H1 (cell line): Measurements from ENCODE around the gene AAGAB. TPM values are rescaled to one million over a fixed set of nuclear protein-coding genes. Genes with fewer than 3 reads are reported as not detected.

Experiments
- CTCF ChIA-PET: fragments of 300-600 bp; sonication (Branson Sonifier 250); formaldehyde crosslinking; loops from one replicate; lab custom pipeline; 2021; ENCODE audit not compliant: partially characterized antibody; lab: Charles Lee
- POLR2A ChIA-PET: fragments of 300-600 bp; sonication (Branson Sonifier 250); formaldehyde crosslinking; loops from one replicate; lab custom pipeline; 2021; ENCODE audit warnings: inconsistent platforms; ENCODE audit not compliant: partially characterized antibody; lab: Charles Lee
- DNase-seq, 2 experiments: peaks; one replicate each; pipeline versions ENCODE4 v3.0.0 to v3.0.0-alpha.2; 2010 to 2022; ENCODE audit warnings: low spot score in 2 of 2, low read depth in 1 of 2, mixed read lengths in 1 of 2
- FAIRE-seq: peaks from 2 replicates; lab custom pipeline; 2011; peaks lifted over from hg19 to GRCh38; lab: Jason Lieb, UNC
- H2AFZ ChIP-seq: 2 replicates; pipeline ENCODE4 v1.8.1; 2012; ENCODE audit warnings: low read length, inconsistent platforms
- H2AK5ac ChIP-seq: 2 replicates; pipeline ENCODE4 v1.6.1; 2013; ENCODE audit warnings: low read depth, low read length
- H2BK120ac ChIP-seq: replicated peaks from 2 replicates; pipeline ENCODE3; 2013; ENCODE audit warnings: low read depth, low read length, inconsistent platforms
- H2BK12ac ChIP-seq: 2 replicates; pipeline ENCODE4 v1.6.1; 2013; ENCODE audit warnings: low read depth, low read length
- H2BK15ac ChIP-seq: 2 replicates; pipeline ENCODE4 v1.6.1; 2013; ENCODE audit warnings: low read length
- H2BK20ac ChIP-seq: 2 replicates; pipeline ENCODE4 v1.6.1; 2013; ENCODE audit warnings: low read length
- H2BK5ac ChIP-seq: 2 replicates; pipeline ENCODE4 v1.6.1; 2013; ENCODE audit warnings: low read depth, low read length
- H3K14ac ChIP-seq: 2 replicates; pipeline ENCODE4 v1.6.1; 2013; ENCODE audit warnings: inconsistent platforms; ENCODE audit not compliant: insufficient read length
- H3K18ac ChIP-seq: 2 replicates; pipeline ENCODE4 v1.6.1; 2013; ENCODE audit warnings: low read length; ENCODE audit errors: extremely low read depth
- H3K23ac ChIP-seq: 2 replicates; pipeline ENCODE4 v1.6.1; 2013; ENCODE audit warnings: inconsistent platforms; ENCODE audit not compliant: insufficient read length
- H3K23me2 ChIP-seq: 2 replicates; pipeline ENCODE4 v1.6.1; 2013; ENCODE audit warnings: low read depth, low read length
- H3K27ac ChIP-seq: 2 replicates; pipeline ENCODE4 v1.6.1; 2011; ENCODE audit warnings: low read depth, low read length, inconsistent platforms
- H3K27me3 ChIP-seq, 4 experiments: replicated peaks in 1 of 4; 1 replicate in 1 of 4; 2 replicates in 3 of 4; pipeline versions ENCODE4 v1.6.1 to v1.8.1; 2011 to 2013; ENCODE audit warnings: low read length in 3 of 4, mild to moderate bottlenecking in 3 of 4, inconsistent platforms in 2 of 4, mixed read lengths in 2 of 4, moderate library complexity in 1 of 4; ENCODE audit not compliant: control insufficient read depth in 3 of 4, insufficient read depth in 3 of 4; ENCODE audit errors: extremely low read depth in 1 of 4
- H3K36me3 ChIP-seq, 4 experiments: 2 replicates each; pipeline versions ENCODE4 v1.6.1 to v1.8.1; 2011 to 2013; ENCODE audit warnings: mild to moderate bottlenecking in 4 of 4, low read length in 3 of 4, moderate library complexity in 2 of 4, control low read depth in 1 of 4, inconsistent platforms in 1 of 4; ENCODE audit not compliant: insufficient read depth in 4 of 4, control insufficient read depth in 2 of 4
- H3K4ac ChIP-seq: replicated peaks from 2 replicates; pipeline ENCODE3; 2013; ENCODE audit warnings: low read length, low read depth, mixed read lengths, inconsistent platforms; ENCODE audit not compliant: insufficient read length
- H3K4me1 ChIP-seq, 4 experiments: replicated peaks in 1 of 4; 1 replicate in 1 of 4; 2 replicates in 3 of 4; pipeline versions ENCODE4 v1.6.1 to v1.8.1; 2011 to 2013; ENCODE audit warnings: low read length in 3 of 4, inconsistent platforms in 2 of 4, mixed read lengths in 1 of 4; ENCODE audit not compliant: insufficient read depth in 4 of 4, control insufficient read depth in 3 of 4
- H3K4me2 ChIP-seq, 2 experiments: 2 replicates each; pipeline versions ENCODE4 v1.6.1 to v1.8.1; 2011 to 2013; ENCODE audit warnings: low read depth in 2 of 2, low read length in 2 of 2, control low read depth in 1 of 2, inconsistent platforms in 1 of 2, mild to moderate bottlenecking in 1 of 2; ENCODE audit not compliant: insufficient read depth in 1 of 2
- H3K4me3 ChIP-seq, 4 experiments: fragments of 200-600, 300-600 bp in 1 of 4; sonication (generic), shearing (Covaris generic), sonication (Bioruptor Twin) in 1 of 4; 2 replicates each; pipeline versions ENCODE4 v1.5.1 to v1.8.1; 2011 to 2016; ENCODE audit warnings: low read length in 4 of 4, low read depth in 3 of 4, control low read depth in 2 of 4, inconsistent platforms in 2 of 4, mild to moderate bottlenecking in 2 of 4, mixed read lengths in 1 of 4, moderate library complexity in 1 of 4; ENCODE audit not compliant: insufficient read depth in 2 of 4; ENCODE audit errors: extremely low read depth in 1 of 4
- H3K56ac ChIP-seq: replicated peaks from 2 replicates; pipeline ENCODE3; 2013; ENCODE audit warnings: low read depth, mild to moderate bottlenecking, mixed read lengths, low read length, inconsistent platforms; ENCODE audit not compliant: insufficient read length
- H3K79me1 ChIP-seq: 2 replicates; pipeline ENCODE4 v1.6.1; 2013; ENCODE audit warnings: low read depth, low read length, control low read depth
- H3K79me2 ChIP-seq, 2 experiments: 2 replicates each; pipeline versions ENCODE4 v1.6.1 to v1.8.1; 2012 to 2013; ENCODE audit warnings: low read length in 2 of 2, mild to moderate bottlenecking in 2 of 2, inconsistent platforms in 1 of 2; ENCODE audit not compliant: insufficient read depth in 2 of 2, control insufficient read depth in 1 of 2
- H3K9ac ChIP-seq, 4 experiments: replicated peaks in 1 of 4; 1 replicate in 1 of 4; 2 replicates in 3 of 4; pipeline versions ENCODE4 v1.6.1 to v1.8.1; 2011 to 2013; ENCODE audit warnings: low read depth in 3 of 4, low read length in 3 of 4, control low read depth in 2 of 4, mild to moderate bottlenecking in 2 of 4, moderate library complexity in 2 of 4, inconsistent platforms in 1 of 4; ENCODE audit errors: extremely low read depth in 1 of 4
- H3K9me3 ChIP-seq, 2 experiments: 2 replicates each; pipeline versions ENCODE4 v1.6.1 to v1.8.1; 2012 to 2013; ENCODE audit warnings: mild to moderate bottlenecking in 2 of 2, moderate library complexity in 2 of 2, control low read depth in 1 of 2, inconsistent platforms in 1 of 2, low read depth in 1 of 2, low read length in 1 of 2, mixed read lengths in 1 of 2; ENCODE audit not compliant: insufficient read depth in 2 of 2
- H4K20me1 ChIP-seq, 2 experiments: replicated peaks in 1 of 2; 2 replicates each; pipeline versions ENCODE3 to v1.8.1; 2011 to 2013; ENCODE audit warnings: inconsistent platforms in 2 of 2, low read length in 2 of 2, mild to moderate bottlenecking in 1 of 2; ENCODE audit not compliant: insufficient read depth in 2 of 2, control insufficient read depth in 1 of 2
- H4K5ac ChIP-seq: 2 replicates; pipeline ENCODE4 v1.6.1; 2013; ENCODE audit warnings: low read length, low read depth, mixed read lengths, inconsistent platforms; ENCODE audit not compliant: insufficient read length
- H4K8ac ChIP-seq: 2 replicates; pipeline ENCODE4 v1.8.0; 2013; ENCODE audit warnings: mild to moderate bottlenecking, moderate library complexity, low read length, inconsistent platforms; ENCODE audit not compliant: insufficient read depth; ENCODE audit errors: extremely low read depth
- H4K91ac ChIP-seq: replicated peaks from 2 replicates; pipeline ENCODE3; 2013; ENCODE audit warnings: low read length, mixed read lengths, inconsistent platforms; ENCODE audit not compliant: insufficient read length
- BCL11A ChIP-seq, 2 experiments: IDR thresholded peaks; one replicate each; pipeline ENCODE4 v1.6.1; 2011; ENCODE audit warnings: low read depth in 2 of 2, low read length in 2 of 2, mild to moderate bottlenecking in 2 of 2
- CEBPB ChIP-seq: IDR thresholded peaks from 2 replicates; pipeline ENCODE4 v1.6.1; 2012; ENCODE audit warnings: low read depth, low read length
- HDAC2 ChIP-seq, 2 experiments: fragments of 300-600 bp in 1 of 2; sonication (generic) in 1 of 2; IDR thresholded peaks; 2 replicates each; pipeline ENCODE4 v1.6.1; 2011 to 2012; ENCODE audit warnings: low read depth in 2 of 2, low read length in 2 of 2, mild to moderate bottlenecking in 2 of 2, moderate library complexity in 2 of 2, borderline replicate concordance in 1 of 2, inconsistent platforms in 1 of 2
- KDM5A ChIP-seq: fragments of 200-600 bp; IDR thresholded peaks from 2 replicates; pipeline ENCODE4 v1.7.1; 2012; ENCODE audit warnings: mild to moderate bottlenecking, low read length, inconsistent platforms, mixed read lengths
- MAFK ChIP-seq: IDR thresholded peaks from 2 replicates; pipeline ENCODE4 v1.6.1; 2012; ENCODE audit warnings: low read depth, mild to moderate bottlenecking, improper control_type of control experiment, low read length
- RFX5 ChIP-seq: IDR thresholded peaks from 2 replicates; pipeline ENCODE4 v1.6.1; 2011; ENCODE audit warnings: low read depth, low read length, improper control_type of control experiment, borderline replicate concordance
- SP1 ChIP-seq: IDR thresholded peaks from 2 replicates; pipeline ENCODE4 v1.6.1; 2011; ENCODE audit warnings: low read depth, low read length
- TEAD4 ChIP-seq: IDR thresholded peaks from 2 replicates; pipeline ENCODE4 v1.6.1; 2012; ENCODE audit warnings: low read depth, low read length, inconsistent platforms, mixed read lengths
- WGBS, 2 experiments: shearing (Covaris generic) in 1 of 2; methylation state at CpG; one replicate each; pipeline versions ENCODE4 v1.1.6 to v1.1.7; 2013 to 2015; ENCODE audit warnings: low lambda C conversion rate in 2 of 2, mixed read lengths in 2 of 2, inconsistent platforms in 1 of 2, low coverage in 1 of 2, missing lambda C conversion rate in 1 of 2; ENCODE audit not compliant: insufficient replicate concordance in 2 of 2, insufficient coverage in 1 of 2, insufficient read length in 1 of 2; ENCODE audit errors: extremely low coverage in 1 of 2, missing lambda C conversion rate in 1 of 2; 5-methylcytosine and 5-hydroxymethylcytosine counted together
- polyA plus RNA-seq, 7 experiments: library from polyadenylated mRNA; depleted of rRNA in 3 of 7; stranded (reverse) in 5 of 7; unstranded in 2 of 7; fragments of >200 nt in 5 of 7; fragments of 200-250 nt in 2 of 7; gene quantifications; 1 replicate in 5 of 7; 2 replicates in 1 of 7; 4 replicates in 1 of 7; pipeline versions ENCODE4 v1.2.1 to v1.2.3, GENCODE V29; 2011 to 2013; ENCODE audit warnings: missing spikeins in 2 of 7, mixed read lengths in 2 of 7
- total RNA-seq: library from RNA; stranded (reverse); fragmentation: NEBNext Ultra II Directional; extraction: Animal tissue kit (Norgen Biotek cat#: 25700); gene quantifications from 2 replicates; pipeline ENCODE4 v1.2.1, GENCODE V29; 2021
- TF ChIP-seq, protein P1 (sequence below): IDR thresholded peaks from 2 replicates; pipeline ENCODE4 v1.6.1; 2012; ENCODE audit warnings: low read length, inconsistent platforms
- TF ChIP-seq, protein P2 (sequence below): IDR thresholded peaks from 2 replicates; pipeline ENCODE4 v1.6.1; 2011; ENCODE audit warnings: low read depth, mild to moderate bottlenecking, low read length; ENCODE audit not compliant: insufficient read depth

The AAGAB gene
- total and polyA plus RNA-seq, 2 of the 8 experiments (the other 6 are each of a cell fraction or from before 2014, with no cell fraction given): 20.1 to 45.9 TPM

DNA sequence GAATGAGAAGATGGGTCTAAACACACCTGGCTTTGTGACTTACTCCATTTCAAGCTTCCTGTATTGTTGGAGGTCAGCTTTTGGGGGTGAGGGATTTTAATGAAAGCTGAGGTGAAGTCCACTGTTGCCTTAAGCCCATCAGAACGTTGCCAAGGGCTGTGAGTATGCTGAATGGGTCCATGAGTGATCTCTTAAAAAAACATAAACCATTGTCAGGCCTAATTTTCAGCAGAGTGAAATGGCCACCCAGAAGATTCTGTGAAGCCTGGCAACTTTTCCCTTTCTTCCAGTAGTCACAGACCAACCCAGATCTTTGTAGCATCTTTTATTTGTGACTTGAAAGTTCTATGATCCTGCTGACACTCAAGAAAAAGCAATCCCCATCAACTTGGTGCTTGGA lies 102.0 kb downstream of the AAGAB start:
- no peak overlapping the region for H4K8ac ChIP-seq
- H3K4me1 ChIP-seq: peaks cover 11 to 34% (median 22%) of the 10 kb centered on the region in 4 experiments
- H3K79me2 ChIP-seq: peaks cover 0 to 3% of the 10 kb centered on the region in 2 experiments; a peak in 2 of 4 replicates
- H3K27ac ChIP-seq: no peak overlapping the region
- peak overlapping the region; percentile 23; the same call in 1 of the 2 replicates for H2BK20ac ChIP-seq
- no peak overlapping the region for H2BK120ac ChIP-seq
- no peak overlapping the region for H2BK12ac ChIP-seq
- no peak overlapping the region for H2BK5ac ChIP-seq
- H2AK5ac ChIP-seq: peak overlapping the region; percentile 61; the same call in 1 of the 2 replicates
- H4K20me1 ChIP-seq: no peaks in the 10 kb centered on the region
- no peak overlapping the region for H3K14ac ChIP-seq
- H3K4ac ChIP-seq: no peak overlapping the region
- no peak overlapping the region for H2AFZ ChIP-seq
- no peak overlapping the region for H3K56ac ChIP-seq
- H3K9ac ChIP-seq: no peak overlapping the region
- ChIA-PET CTCF (interaction anchor here (1.4 kb wide), 1 partner anchor 9 kb away, joined by 3 read pairs; no protein-coding TSS in a partner anchor), POLR2A (interaction anchor here (0.7 to 1.1 kb wide), 3 partner anchors 9 to 122 kb away, joined by 3 to 4 read pairs (median 3); no protein-coding TSS in a partner anchor)
- H3K4me2 ChIP-seq: no peak overlapping the region
- H3K18ac ChIP-seq: no peak overlapping the region; the same call in 1 of the 2 replicates
- H4K5ac ChIP-seq: no peak overlapping the region
- 63% methylated on average over 1 of the region's 1 CpG; no CpG with 5 or more reads in 1 of the 2 experiments for WGBS, 2 experiments
- no peak for DNase-seq
- no peaks in the 10 kb centered on the region for H3K9me3 ChIP-seq
- H3K36me3 ChIP-seq: no peaks in the 10 kb centered on the region
- H4K91ac ChIP-seq: no peak overlapping the region
- H3K23ac ChIP-seq: no peak overlapping the region
- TF ChIP-seq RFX5 (no peak), BCL11A (IDR thresholded peaks at IDR 0.05; ENCODE audit: low read depth in 2 of 2, low read length in 2 of 2) (no peak), KDM5A (no peak), CEBPB (no peak), TEAD4 (no peak), SP1 (no peak), HDAC2 (IDR thresholded peaks at IDR 0.05; ENCODE audit: borderline replicate concordance in 1 of 2, low read depth in 2 of 2, low read length in 2 of 2) (no peak), MAFK (no peak)
- TF ChIP-seq, protein P1, sequence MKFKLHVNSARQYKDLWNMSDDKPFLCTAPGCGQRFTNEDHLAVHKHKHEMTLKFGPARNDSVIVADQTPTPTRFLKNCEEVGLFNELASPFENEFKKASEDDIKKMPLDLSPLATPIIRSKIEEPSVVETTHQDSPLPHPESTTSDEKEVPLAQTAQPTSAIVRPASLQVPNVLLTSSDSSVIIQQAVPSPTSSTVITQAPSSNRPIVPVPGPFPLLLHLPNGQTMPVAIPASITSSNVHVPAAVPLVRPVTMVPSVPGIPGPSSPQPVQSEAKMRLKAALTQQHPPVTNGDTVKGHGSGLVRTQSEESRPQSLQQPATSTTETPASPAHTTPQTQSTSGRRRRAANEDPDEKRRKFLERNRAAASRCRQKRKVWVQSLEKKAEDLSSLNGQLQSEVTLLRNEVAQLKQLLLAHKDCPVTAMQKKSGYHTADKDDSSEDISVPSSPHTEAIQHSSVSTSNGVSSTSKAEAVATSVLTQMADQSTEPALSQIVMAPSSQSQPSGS: no peak
- TF ChIP-seq, protein P2, sequence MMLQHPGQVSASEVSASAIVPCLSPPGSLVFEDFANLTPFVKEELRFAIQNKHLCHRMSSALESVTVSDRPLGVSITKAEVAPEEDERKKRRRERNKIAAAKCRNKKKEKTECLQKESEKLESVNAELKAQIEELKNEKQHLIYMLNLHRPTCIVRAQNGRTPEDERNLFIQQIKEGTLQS: no peak
- no peaks in the 10 kb centered on the region for H3K23me2 ChIP-seq
- no peaks in the 10 kb centered on the region; the same call in 1 of the 2 replicates for H3K79me1 ChIP-seq
- no peak for FAIRE-seq
- H3K27me3 ChIP-seq: no peaks in the 10 kb centered on the region; a peak in 2 of 7 replicates
- H2BK15ac ChIP-seq: no peak overlapping the region
- H3K4me3 ChIP-seq: no peak overlapping the region
